Measurements from ENCODE around the gene SLC9A9. TPM values are rescaled to one million over a fixed set of nuclear protein-coding genes. Genes with fewer than 3 reads are reported as not detected.

Gene SLC9A9
- total and polyA plus RNA-seq, 10 of the 15 experiments (the other 5 are each of a cell fraction or from before 2014, with no cell fraction given), result 3.5 to 14.2 (median 9.3) TPM

- DNase-seq (ENCODE audit: low read depth, low spot score), result no peak
- peaks cover 27% of the 10 kb centered on the region for H3K79me2 ChIP-seq (ENCODE audit: control insufficient read depth, insufficient read depth, low read length)
- H3K9me3 ChIP-seq (replicated peaks; ENCODE audit: control insufficient read depth, insufficient read depth, low read length), result no peaks in the 10 kb centered on the region; the same call in 2 of the 3 replicates
- peak overlapping the region; percentile 93 for H2AFZ ChIP-seq (ENCODE audit: control insufficient read depth, low read depth, low read length)
- RAD21 ChIA-PET (ENCODE audit: unreplicated experiment), result no interaction called here
- H3K27me3 ChIP-seq (replicated peaks in 1 of 2; ENCODE audit: control insufficient read depth in 2 of 2, insufficient read depth in 2 of 2, low read length in 1 of 2), result no peaks in the 10 kb centered on the region
- H3K4me2 ChIP-seq (ENCODE audit: control insufficient read depth, insufficient read depth), result peak overlapping the region; percentile 77
- FAIRE-seq, result no peak
- BruUV-seq (replicated peaks), result no TSS peak
- CTCF ChIA-PET, result interaction anchor here (0.6 to 1.5 kb wide), 4 partner anchors 10 to 177 kb away, joined by 3 to 6 read pairs (median 4); no protein-coding TSS in a partner anchor
- in situ Hi-C loops (cut with MboI), result no loop called here
- POLR2A ChIA-PET, result no interaction called here
- ATAC-seq, result no peak
- peaks cover 29% of the 10 kb centered on the region for H3K4me1 ChIP-seq (ENCODE audit: control insufficient read depth, insufficient read depth, low read length)
- intact Hi-C loops (cut with micrococcal nuclease; ENCODE audit: unreplicated experiment), result no loop called here
- SMC1A ChIA-PET (ENCODE audit: uncharacterized antibody, unreplicated experiment), result interaction anchor here (1.4 kb wide), 1 partner anchor 73 kb away, joined by 3 read pairs; no protein-coding TSS in a partner anchor
- peak overlapping the region; percentile 78 for H3K4me3 ChIP-seq
- H3K9ac ChIP-seq (ENCODE audit: control insufficient read depth, insufficient read depth, low read length), result peak overlapping the region; percentile 63; the same call in 1 of the 2 replicates
- TF ChIP-seq CBFB (IDR thresholded peaks at IDR 0.05; ENCODE audit: low read depth) (0 out of 2 replicates have a peak, but pooled peaks have one; percentile 5), ZNF217 (IDR thresholded peaks at IDR 0.05) (peak; percentile 3; the same call in 1 of the 2 replicates), ZNF24 (IDR thresholded peaks at IDR 0.05) (no peak), NFIC (IDR thresholded peaks at IDR 0.05; ENCODE audit: low read depth, low read length) (0 out of 2 replicates have a peak, but pooled peaks have one; percentile 5), ZBTB40 (IDR thresholded peaks at IDR 0.05; ENCODE audit: borderline replicate concordance) (no peak), NR2C2 (IDR thresholded peaks at IDR 0.05; ENCODE audit: borderline replicate concordance, control insufficient read depth, insufficient read length, low read depth) (no peak), KDM1A (IDR thresholded peaks at IDR 0.05; ENCODE audit: borderline replicate concordance) (no peak), ATF2 (IDR thresholded peaks at IDR 0.05; ENCODE audit: low read length) (0 out of 2 replicates have a peak, but pooled peaks have one; percentile 2)
- 20% methylated on average over 2 of the region's 2 CpGs for WGBS (ENCODE audit: insufficient coverage, insufficient replicate concordance, low lambda C conversion rate, missing lambda C conversion rate)
- H3K36me3 ChIP-seq (ENCODE audit: control insufficient read depth in 2 of 2, insufficient read depth in 2 of 2, low read length in 1 of 2), result no peaks in the 10 kb centered on the region
- H3K27ac ChIP-seq (ENCODE audit: control insufficient read depth, insufficient read depth), result peak overlapping the region; percentile 87
- no peaks in the 10 kb centered on the region for H4K20me1 ChIP-seq (ENCODE audit: control insufficient read depth, insufficient read depth)
These were observed 436 bp upstream of the SLC9A9 start for GRCh38 chr3:143848704-143849103.
